Mesothelial cell of epicardium (in vitro differentiated cells): ENCODE results near the gene PRR19. TPM values are rescaled to one million over a fixed set of nuclear protein-coding genes. Genes with fewer than 3 reads are reported as not detected.
A peak's percentile ranks its signal among the peaks of the same experiment; 100 is the strongest.

Experiments
- DNase-seq, 2 experiments: peaks; one replicate each; pipeline ENCODE4 v3.0.0; 2021; ENCODE audit warnings: low spot score in 2 of 2; ENCODE audit not compliant: unreplicated experiment in 2 of 2
- H3K27ac Mint-ChIP-seq: 2 replicates; pipeline ENCODE4 v1.8.0; 2021; ENCODE audit warnings: mixed read lengths
- H3K27me3 Mint-ChIP-seq: 2 replicates; pipeline ENCODE4 v1.8.0; 2021; ENCODE audit warnings: low read depth, mixed read lengths
- H3K36me3 Mint-ChIP-seq: 2 replicates; pipeline ENCODE4 v1.8.0; 2021; ENCODE audit warnings: mixed read lengths
- H3K4me1 Mint-ChIP-seq: 2 replicates; pipeline ENCODE4 v1.8.0; 2021; ENCODE audit warnings: mixed read lengths
- H3K4me3 Mint-ChIP-seq: 2 replicates; pipeline ENCODE4 v1.8.0; 2021; ENCODE audit warnings: mild to moderate bottlenecking, moderate library complexity, mixed read lengths
- H3K9me3 Mint-ChIP-seq: 2 replicates; pipeline ENCODE4 v1.8.0; 2021; ENCODE audit warnings: mixed read lengths
- total RNA-seq: library from RNA; stranded (reverse); gene quantifications from 3 replicates; pipeline ENCODE4 v1.2.1, GENCODE V29; 2021
- TF ChIP-seq, protein P1 (sequence below): fragments of 200-600 bp; sonication (generic); IDR thresholded peaks from one replicate; pipeline ENCODE4 v1.5.0; 2021; ENCODE audit warnings: antibody characterized with exemption; ENCODE audit not compliant: unreplicated experiment

Gene PRR19
- total RNA-seq, 1 donor from 2014 or later: 1.7 TPM

DNA sequence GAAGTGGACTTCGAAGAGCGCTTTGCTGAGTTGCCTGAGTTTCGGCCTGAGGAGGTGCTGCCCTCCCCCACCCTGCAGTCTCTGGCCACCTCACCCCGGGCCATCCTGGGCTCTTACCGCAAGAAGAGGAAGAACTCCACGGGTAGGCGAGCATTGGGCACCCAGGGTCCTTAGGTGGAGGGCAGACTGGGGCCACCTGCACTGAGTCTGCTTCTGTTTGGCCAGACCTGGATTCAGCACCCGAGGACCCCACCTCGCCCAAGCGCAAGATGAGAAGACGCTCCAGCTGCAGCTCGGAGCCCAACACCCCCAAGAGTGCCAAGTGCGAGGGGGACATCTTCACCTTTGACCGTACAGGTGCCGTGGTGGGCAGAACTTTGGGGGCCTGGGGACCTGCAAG is 8.0 kb upstream of the PRR19 start:
- H3K27me3 Mint-ChIP-seq: no peaks in the 10 kb centered on the region
- DNase-seq: no peak
- TF ChIP-seq, protein P1, sequence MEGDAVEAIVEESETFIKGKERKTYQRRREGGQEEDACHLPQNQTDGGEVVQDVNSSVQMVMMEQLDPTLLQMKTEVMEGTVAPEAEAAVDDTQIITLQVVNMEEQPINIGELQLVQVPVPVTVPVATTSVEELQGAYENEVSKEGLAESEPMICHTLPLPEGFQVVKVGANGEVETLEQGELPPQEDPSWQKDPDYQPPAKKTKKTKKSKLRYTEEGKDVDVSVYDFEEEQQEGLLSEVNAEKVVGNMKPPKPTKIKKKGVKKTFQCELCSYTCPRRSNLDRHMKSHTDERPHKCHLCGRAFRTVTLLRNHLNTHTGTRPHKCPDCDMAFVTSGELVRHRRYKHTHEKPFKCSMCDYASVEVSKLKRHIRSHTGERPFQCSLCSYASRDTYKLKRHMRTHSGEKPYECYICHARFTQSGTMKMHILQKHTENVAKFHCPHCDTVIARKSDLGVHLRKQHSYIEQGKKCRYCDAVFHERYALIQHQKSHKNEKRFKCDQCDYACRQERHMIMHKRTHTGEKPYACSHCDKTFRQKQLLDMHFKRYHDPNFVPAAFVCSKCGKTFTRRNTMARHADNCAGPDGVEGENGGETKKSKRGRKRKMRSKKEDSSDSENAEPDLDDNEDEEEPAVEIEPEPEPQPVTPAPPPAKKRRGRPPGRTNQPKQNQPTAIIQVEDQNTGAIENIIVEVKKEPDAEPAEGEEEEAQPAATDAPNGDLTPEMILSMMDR: no peak
- no peak overlapping the region for H3K27ac Mint-ChIP-seq
- no peaks in the 10 kb centered on the region for H3K9me3 Mint-ChIP-seq
- H3K4me3 Mint-ChIP-seq: no peak overlapping the region
- peaks cover 19% of the 10 kb centered on the region for H3K36me3 Mint-ChIP-seq
- no peaks in the 10 kb centered on the region for H3K4me1 Mint-ChIP-seq

DNA sequence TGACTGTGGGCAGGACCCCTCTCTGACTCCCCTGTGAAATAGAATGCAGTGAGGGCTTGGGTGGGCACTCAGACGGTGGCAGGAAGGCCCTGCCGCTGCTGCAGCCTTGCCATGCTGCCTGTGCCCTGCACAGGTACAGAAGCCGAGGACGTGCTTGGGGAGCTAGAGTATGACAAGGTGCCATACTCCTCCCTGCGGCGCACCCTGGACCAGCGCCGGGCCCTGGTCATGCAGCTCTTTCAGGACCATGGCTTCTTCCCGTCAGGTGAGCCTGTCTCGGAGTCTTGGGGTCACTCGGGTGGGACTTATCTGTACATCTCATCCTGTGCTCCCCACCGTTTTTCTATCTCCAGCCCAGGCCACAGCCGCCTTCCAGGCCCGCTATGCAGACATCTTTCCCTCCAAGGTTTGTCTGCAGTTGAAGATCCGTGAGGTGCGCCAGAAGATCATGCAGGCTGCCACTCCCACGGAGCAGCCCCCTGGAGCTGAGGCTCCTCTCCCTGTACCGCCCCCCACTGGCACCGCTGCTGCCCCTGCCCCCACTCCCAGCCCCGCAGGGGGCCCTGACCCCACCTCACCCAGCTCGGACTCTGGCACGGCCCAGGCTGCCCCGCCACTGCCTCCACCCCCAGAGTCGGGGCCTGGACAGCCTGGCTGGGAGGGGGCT is 7.3 kb upstream of the PRR19 start:
- Mint-ChIP-seq H3K36me3 (peaks cover 18% of the 10 kb centered on the region), H3K9me3 (no peaks in the 10 kb centered on the region), H3K27ac (no peak overlapping the region), H3K27me3 (no peaks in the 10 kb centered on the region), H3K4me3 (no peak overlapping the region), H3K4me1 (no peaks in the 10 kb centered on the region)
- DNase-seq: no peak
- TF ChIP-seq, protein P1: no peak

DNA sequence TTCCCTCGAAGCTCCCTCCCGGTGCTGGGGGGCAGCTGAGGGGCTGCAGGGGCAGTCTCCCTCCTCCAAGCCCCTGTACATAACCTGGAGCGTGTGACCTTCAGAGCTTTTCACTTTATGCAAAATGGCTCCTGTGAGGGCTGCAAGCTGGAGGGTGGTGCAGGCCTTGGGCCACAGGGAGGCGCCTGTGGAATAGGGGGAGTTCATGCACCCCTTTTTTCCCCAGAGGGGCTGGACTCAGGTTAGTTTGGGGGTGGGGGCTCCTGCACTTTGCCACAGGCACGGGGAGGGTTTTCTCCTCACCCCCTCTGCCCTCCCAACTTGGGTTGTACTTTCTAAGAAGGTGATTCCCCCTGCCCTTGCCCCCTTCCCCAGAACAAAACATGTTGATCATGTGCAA is 6.6 kb upstream of the PRR19 start:
- Mint-ChIP-seq H3K9me3 (no peaks in the 10 kb centered on the region), H3K27me3 (no peaks in the 10 kb centered on the region), H3K4me3 (no peak overlapping the region), H3K36me3 (peaks cover 20% of the 10 kb centered on the region), H3K27ac (no peak overlapping the region), H3K4me1 (peaks cover 3% of the 10 kb centered on the region)
- DNase-seq: no peak
- TF ChIP-seq, protein P1: no peak

DNA sequence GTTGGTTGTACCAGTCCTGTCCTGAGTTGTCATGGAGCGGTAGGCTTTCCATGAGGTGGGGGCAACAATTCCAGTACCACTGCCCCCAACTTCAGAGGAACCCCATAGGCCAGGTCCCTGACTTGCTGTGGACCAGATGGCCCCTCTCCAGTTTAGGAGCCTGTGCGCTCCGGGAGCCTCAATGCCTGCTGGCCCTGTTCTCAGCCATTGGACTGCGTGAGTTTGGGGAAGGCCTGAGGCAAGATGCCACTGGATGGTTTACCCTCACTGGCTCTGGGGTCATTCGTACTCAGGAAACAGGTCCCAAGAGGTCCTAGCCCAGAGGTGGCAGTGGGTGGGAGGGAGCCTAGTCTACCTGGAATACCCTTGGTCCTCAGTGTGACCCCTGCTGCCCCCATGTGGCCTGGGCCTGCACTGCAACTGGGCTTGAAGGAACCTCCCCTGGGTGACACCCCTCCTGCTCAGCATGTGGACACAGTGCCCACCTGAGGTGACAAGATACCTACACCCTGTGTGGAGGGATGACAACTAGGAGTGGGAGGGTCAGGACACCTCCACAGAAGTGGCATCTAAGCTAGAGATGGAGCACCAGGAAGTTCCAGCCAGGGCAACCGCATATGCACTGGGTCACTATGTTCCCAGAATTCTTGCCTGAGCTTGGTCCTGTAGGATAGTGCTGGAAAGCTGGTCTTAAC is 6.0 kb upstream of the PRR19 start:
- peak overlapping the region; percentile 4 for H3K27ac Mint-ChIP-seq
- peaks cover 3% of the 10 kb centered on the region for H3K4me1 Mint-ChIP-seq
- H3K36me3 Mint-ChIP-seq: peaks cover 20% of the 10 kb centered on the region
- H3K4me3 Mint-ChIP-seq: no peak overlapping the region
- H3K9me3 Mint-ChIP-seq: no peaks in the 10 kb centered on the region
- TF ChIP-seq, protein P1: peak; percentile 82
- peak in 1 of 2 experiments; percentile 93 for DNase-seq
- H3K27me3 Mint-ChIP-seq: no peaks in the 10 kb centered on the region

DNA sequence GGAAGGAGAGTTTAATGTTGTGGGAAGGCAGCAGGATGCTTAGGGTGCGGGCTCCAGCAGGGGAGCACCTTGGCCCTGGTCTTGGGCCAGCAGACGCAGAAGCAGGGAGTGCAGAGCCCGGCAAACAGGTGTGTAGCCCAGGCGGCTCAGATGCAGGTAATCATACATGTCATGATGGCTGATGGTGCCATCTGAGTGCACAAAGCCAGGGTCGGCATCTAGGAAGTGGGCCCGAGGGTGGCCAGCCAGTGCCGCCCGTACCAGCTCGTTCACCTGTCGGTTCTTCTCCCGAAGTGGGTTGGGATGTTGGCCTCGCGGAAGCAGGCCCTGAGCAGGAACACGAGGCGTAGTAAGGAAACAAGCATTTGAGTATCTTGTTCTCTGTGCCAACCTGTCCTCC is 4.9 kb upstream of the PRR19 start:
- H3K9me3 Mint-ChIP-seq: no peaks in the 10 kb centered on the region
- peaks cover 16% of the 10 kb centered on the region for H3K36me3 Mint-ChIP-seq
- DNase-seq: no peak
- TF ChIP-seq, protein P1: no peak
- no peak overlapping the region for H3K4me3 Mint-ChIP-seq
- no peaks in the 10 kb centered on the region for H3K27me3 Mint-ChIP-seq
- H3K27ac Mint-ChIP-seq: no peak overlapping the region
- H3K4me1 Mint-ChIP-seq: peaks cover 14% of the 10 kb centered on the region
